Measurements from ENCODE around the gene PRDX2.

The PRDX2 gene

DNA sequence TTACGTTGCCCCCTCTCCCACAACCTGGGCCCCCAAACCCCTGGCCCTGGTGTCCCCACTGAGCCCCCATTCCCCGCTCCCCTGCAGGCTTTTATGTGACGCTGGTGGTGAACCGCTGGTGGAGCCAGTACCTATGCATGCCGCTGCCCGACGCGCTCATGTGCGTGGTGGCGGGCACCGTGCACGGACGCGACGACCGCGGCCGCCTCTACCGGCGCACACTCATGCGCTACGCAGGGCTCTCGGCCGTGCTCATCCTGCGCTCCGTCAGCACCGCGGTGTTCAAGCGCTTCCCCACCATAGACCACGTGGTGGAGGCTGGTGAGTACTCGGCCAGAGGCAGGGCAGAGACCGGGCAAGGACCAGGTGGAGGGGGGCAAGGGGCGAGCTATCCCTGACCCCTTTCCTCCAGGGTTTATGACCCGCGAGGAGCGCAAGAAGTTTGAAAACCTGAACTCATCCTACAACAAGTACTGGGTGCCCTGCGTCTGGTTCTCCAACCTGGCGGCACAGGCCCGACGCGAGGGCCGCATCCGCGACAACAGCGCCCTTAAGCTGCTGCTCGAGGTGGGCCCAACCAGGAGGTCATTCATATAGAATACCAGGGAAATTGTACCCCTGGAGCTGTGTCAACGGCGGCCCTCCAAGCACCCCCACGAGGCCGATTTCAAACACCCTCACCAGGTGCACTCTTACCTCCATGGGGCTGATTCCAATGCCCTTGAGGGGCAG is 47.0 kb downstream of the PRDX2 start:
- DNase-seq (ENCODE audit: low read depth in 1 of 2, low spot score in 1 of 2) = no peak

- no peak for DNase-seq (ENCODE audit: low read depth in 1 of 2, low spot score in 1 of 2)
Measured at GRCh38 chr19:12752056-12752781, 49.4 kb downstream of the PRDX2 start.

DNA sequence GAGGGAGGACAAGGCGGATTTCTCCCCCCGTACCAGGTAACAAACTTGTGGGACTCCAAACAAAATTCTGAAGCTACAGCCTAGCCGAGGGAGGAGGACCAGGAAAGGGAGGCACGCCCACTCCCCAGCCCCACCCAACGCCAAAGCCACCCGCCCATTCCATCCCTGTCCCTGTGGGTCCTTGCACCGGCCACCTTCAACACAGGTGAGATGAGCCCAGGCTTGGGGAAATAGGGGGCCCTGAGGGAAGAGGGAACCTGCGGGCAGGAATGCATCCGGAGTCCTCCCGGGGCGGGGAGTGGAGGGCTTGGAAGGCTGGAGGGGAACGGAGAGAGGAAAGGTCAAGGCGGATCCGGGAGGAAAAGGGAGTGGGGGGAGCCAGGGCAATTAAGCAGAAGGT is 50.0 kb downstream of the PRDX2 start, which contains the start of gene BEST2:
Gene BEST2, plus strand, starts transcription at position 157 of the 400 bp plus-strand sequence. CDS start 802 bp downstream, outside the sequence.
- no peak for DNase-seq (ENCODE audit: low read depth in 1 of 2, low spot score in 1 of 2)

DNA sequence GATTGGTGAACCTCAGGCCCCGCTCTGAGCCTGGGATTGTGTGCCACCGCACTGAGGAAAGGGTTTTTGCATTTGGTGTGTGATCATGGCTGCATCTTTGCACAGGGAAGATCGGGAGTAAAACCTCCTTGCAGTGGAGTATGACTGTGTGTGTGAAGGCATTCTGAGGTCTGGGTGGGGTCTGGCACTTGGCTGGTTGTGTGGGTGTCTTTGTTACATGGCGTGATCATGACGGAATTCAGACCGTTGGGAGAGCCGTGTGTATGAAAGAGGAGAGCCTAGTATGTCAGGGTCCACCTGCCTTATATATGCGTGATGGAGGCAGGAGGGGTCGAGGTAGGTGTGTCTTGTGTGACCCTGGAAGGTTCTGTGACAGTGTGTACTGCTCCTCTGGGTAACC is 50.7 kb downstream of the PRDX2 start:
- DNase-seq (ENCODE audit: low read depth in 1 of 2, low spot score in 1 of 2) = no peak

GRCh38 chr19:12749938-12750521 is 51.6 kb downstream of the PRDX2 start:
- DNase-seq (ENCODE audit: low read depth in 1 of 2, low spot score in 1 of 2) = no peak

DNA sequence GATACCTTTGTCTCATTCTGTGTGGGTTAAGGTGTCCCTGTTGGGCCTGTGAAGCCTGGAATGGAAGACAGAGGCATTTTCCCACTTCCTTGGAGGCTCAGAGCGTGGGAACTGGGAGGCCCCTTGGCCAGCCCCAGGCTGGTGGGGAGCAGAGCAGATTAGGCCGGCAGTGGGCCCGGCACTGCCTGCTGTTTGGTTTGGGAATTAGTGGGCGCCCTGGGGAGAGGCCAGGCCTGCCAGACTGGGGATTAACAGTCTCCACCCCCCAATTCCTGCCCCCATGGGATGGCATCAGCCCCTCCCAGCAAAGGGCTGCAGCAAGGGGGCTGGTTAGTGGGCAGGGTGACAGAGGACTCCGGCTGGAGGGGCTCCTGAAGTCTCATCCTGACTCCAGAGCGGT is 53.1 kb downstream of the PRDX2 start:
- DNase-seq (ENCODE audit: low read depth in 1 of 2, low spot score in 1 of 2) = no peak

Data from activated CD4-positive, alpha-beta T cell treated with anti-CD3 and anti-CD28 coated beads, Interleukin-2, amount 50 U/mL, for 24 hours (primary cell).